ENCODE results near the gene ZNF683. TPM values are rescaled to one million over a fixed set of nuclear protein-coding genes. Genes with fewer than 3 reads are reported as not detected.

The ZNF683 gene
- total and polyA plus RNA-seq, 9 of the 15 experiments (the other 6 are each of a cell fraction or from before 2014, with no cell fraction given) = not detected

DNA sequence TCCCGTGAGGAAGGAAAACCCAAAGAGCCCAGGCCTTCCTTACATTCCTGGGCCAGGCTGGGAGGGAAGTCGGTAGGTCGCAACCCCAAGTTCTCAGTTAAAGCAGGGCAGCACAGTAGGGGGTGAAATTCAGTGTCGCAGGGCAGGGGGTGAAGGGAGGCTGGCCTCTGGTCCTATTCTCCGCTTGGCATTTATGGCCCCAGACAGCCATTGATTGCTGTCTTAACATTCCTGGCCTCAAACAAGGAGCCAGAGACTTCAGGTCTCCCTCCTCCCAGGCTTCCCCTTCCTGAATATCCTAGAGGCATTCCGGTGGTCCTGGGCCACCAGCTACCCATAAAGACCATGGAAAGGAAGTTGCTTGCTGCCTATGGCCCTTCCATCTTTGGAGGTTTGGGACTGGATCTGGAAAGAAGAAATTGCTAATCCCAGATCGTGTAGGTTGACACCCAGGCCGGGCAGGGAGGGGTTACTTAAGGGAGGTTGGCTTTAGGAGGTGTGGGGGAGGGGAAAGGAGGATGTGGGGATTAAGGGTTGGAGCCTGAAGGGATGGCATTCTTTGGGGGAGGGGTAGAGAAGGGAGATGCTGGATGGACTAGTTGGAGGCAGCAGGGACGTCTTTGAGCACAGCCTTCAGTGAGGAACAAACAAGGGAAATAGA lies 39.8 kb upstream of the ZNF683 start:
- Histone ChIP-seq H3K79me2 (ENCODE audit: control insufficient read depth, insufficient read depth, low read length) (no peaks in the 10 kb centered on the region), H3K4me1 (replicated peaks in 1 of 2; ENCODE audit: control insufficient read depth in 2 of 2, insufficient read depth in 2 of 2, low read length in 2 of 2) (peaks cover 12 to 39% of the 10 kb centered on the region in 2 experiments; a peak in 4 of 5 replicates), H3K9ac (ENCODE audit: insufficient read depth in 1 of 2, low read depth in 2 of 2, low read length in 2 of 2) (no peak overlapping the region), H3K9me3 (replicated peaks; ENCODE audit: control insufficient read depth, insufficient read depth, low read depth, low read length) (no peaks in the 10 kb centered on the region), H2AFZ (ENCODE audit: low read depth, low read length) (no peak overlapping the region), H3K4me3 (no peak overlapping the region), H3K9me1 (ENCODE audit: control insufficient read depth, insufficient read depth, low read length) (no peaks in the 10 kb centered on the region), H3K27ac (ENCODE audit: extremely low read depth, low read depth, low read length) (no peak overlapping the region), H3K4me2 (ENCODE audit: insufficient read depth, low read length) (no peak overlapping the region), H3K27me3 (ENCODE audit: control insufficient read depth in 2 of 2, insufficient read depth in 2 of 2, low read length in 2 of 2) (peaks cover 0 to 5% of the 10 kb centered on the region in 2 experiments; a peak in 1 of 5 replicates), H3K36me3 (ENCODE audit: control insufficient read depth, insufficient read depth, low read length) (no peaks in the 10 kb centered on the region), H4K20me1 (replicated peaks; ENCODE audit: control insufficient read depth, insufficient read depth, low read length) (peaks cover 5% of the 10 kb centered on the region; the same call in 1 of the 2 replicates)
- intact Hi-C loops (cut with micrococcal nuclease) = no loop called here
- DNase-seq (ENCODE audit: extremely low read depth in 1 of 4, low spot score in 3 of 4) (peak in 2 of 4 experiments; percentile 32 to 58), FAIRE-seq (no peak), ATAC-seq (no peak)
- no TSS peak for BruUV-seq (replicated peaks)
- 27% methylated on average over 9 of the region's 9 CpGs for WGBS (ENCODE audit: insufficient coverage, low coverage, missing lambda C conversion rate)
- CTCF ChIA-PET (ENCODE audit: low intra/inter-chr PET ratio) = no interaction called here
- peak; percentile 71; the same call in 1 of the 2 replicates for TF ChIP-seq EHMT2 (IDR thresholded peaks at IDR 0.05)
- TF ChIP-seq, protein P1, sequence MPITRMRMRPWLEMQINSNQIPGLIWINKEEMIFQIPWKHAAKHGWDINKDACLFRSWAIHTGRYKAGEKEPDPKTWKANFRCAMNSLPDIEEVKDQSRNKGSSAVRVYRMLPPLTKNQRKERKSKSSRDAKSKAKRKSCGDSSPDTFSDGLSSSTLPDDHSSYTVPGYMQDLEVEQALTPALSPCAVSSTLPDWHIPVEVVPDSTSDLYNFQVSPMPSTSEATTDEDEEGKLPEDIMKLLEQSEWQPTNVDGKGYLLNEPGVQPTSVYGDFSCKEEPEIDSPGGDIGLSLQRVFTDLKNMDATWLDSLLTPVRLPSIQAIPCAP (CRISPR knock-in tag; IDR thresholded peaks at IDR 0.05; ENCODE audit: borderline replicate concordance) = no peak
- no peak for TF ChIP-seq NONO (IDR thresholded peaks at IDR 0.05; ENCODE audit: low read depth in 2 of 2, low read length in 1 of 2)
- TF ChIP-seq CREM (IDR thresholded peaks at IDR 0.05; ENCODE audit: low read depth) = no peak
- TF ChIP-seq EWSR1 (IDR thresholded peaks at IDR 0.05; ENCODE audit: borderline replicate concordance, low read depth, partially characterized antibody) = no peak
- TF ChIP-seq, protein P2, sequence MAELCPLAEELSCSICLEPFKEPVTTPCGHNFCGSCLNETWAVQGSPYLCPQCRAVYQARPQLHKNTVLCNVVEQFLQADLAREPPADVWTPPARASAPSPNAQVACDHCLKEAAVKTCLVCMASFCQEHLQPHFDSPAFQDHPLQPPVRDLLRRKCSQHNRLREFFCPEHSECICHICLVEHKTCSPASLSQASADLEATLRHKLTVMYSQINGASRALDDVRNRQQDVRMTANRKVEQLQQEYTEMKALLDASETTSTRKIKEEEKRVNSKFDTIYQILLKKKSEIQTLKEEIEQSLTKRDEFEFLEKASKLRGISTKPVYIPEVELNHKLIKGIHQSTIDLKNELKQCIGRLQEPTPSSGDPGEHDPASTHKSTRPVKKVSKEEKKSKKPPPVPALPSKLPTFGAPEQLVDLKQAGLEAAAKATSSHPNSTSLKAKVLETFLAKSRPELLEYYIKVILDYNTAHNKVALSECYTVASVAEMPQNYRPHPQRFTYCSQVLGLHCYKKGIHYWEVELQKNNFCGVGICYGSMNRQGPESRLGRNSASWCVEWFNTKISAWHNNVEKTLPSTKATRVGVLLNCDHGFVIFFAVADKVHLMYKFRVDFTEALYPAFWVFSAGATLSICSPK (IDR thresholded peaks at IDR 0.05; ENCODE audit: borderline replicate concordance) = peak; percentile 41; the same call in 1 of the 2 replicates
- TF ChIP-seq TRIM24 (IDR thresholded peaks at IDR 0.05) = peak in 1 of 2 experiments; percentile 30; a peak in 2 of 4 replicates
- TF ChIP-seq LEF1 (IDR thresholded peaks at IDR 0.05) = 0 out of 2 replicates have a peak, but pooled peaks have one; percentile 37
- 0 out of 4 replicates have a peak, but pooled peaks of 1 of the 2 experiments have one; percentile 25 for TF ChIP-seq HDAC1 (IDR thresholded peaks at IDR 0.05)
- no peak for TF ChIP-seq PRPF4 (IDR thresholded peaks at IDR 0.05; ENCODE audit: insufficient read depth, low read depth, low read length, poor library complexity, severe bottlenecking)
- in situ Hi-C loops (cut with MboI) = no loop called here
- POLR2A ChIA-PET = interaction anchor here (0.5 to 1.1 kb wide), 4 partner anchors 8 to 414 kb away, joined by 3 read pairs; partner anchors contain the start of gene PAFAH2
